ENCODE data around the gene DEAF1.
A peak's percentile ranks its signal among the peaks of the same experiment; 100 is the strongest.

DEAF1 gene

DNA sequence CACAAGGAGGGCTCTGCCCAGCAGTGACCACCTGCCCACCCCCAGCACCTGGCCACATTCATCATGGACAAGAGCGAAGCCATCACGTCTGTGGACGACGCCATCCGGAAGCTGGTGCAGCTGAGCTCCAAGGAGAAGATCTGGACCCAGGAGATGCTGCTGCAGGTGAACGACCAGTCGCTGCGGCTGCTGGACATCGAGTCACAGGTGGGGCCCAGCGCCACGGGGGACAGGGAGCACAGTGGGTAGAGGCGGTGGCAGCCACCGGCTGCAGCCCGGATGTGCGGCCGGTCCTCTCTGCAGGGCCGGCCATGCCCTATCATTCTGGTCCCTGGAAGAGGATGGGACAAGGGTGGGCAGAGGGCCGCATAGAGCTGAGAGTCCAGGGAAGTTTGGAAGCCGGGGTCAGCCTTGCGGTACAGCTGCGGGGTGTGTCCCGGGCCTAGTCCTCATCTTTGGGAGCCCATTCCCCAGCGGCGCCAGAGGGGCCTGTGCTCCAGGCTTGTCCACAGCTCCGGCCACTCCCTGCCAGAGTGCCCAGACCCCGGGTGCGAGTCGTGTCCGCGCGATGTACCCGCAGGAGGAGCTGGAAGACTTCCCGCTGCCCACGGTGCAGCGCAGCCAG lies 25.1 kb upstream of the DEAF1 start:
- Histone ChIP-seq H3K27me3 (replicated peaks; ENCODE audit: control insufficient read depth, insufficient read depth, low read length) (no peaks in the 10 kb centered on the region), H3K36me3 (ENCODE audit: control insufficient read depth, insufficient read depth, low read length, severe bottlenecking) (no peaks in the 10 kb centered on the region), H3K4me3 (ENCODE audit: low read length) (no peak overlapping the region), H3K4me1 (ENCODE audit: control insufficient read depth, insufficient read depth, low read length) (no peaks in the 10 kb centered on the region), H3K9ac (ENCODE audit: low read length) (no peak overlapping the region), H3K9me3 (ENCODE audit: control insufficient read depth, low read length) (no peaks in the 10 kb centered on the region)
- no peak for DNase-seq (ENCODE audit: low read depth)

DNA sequence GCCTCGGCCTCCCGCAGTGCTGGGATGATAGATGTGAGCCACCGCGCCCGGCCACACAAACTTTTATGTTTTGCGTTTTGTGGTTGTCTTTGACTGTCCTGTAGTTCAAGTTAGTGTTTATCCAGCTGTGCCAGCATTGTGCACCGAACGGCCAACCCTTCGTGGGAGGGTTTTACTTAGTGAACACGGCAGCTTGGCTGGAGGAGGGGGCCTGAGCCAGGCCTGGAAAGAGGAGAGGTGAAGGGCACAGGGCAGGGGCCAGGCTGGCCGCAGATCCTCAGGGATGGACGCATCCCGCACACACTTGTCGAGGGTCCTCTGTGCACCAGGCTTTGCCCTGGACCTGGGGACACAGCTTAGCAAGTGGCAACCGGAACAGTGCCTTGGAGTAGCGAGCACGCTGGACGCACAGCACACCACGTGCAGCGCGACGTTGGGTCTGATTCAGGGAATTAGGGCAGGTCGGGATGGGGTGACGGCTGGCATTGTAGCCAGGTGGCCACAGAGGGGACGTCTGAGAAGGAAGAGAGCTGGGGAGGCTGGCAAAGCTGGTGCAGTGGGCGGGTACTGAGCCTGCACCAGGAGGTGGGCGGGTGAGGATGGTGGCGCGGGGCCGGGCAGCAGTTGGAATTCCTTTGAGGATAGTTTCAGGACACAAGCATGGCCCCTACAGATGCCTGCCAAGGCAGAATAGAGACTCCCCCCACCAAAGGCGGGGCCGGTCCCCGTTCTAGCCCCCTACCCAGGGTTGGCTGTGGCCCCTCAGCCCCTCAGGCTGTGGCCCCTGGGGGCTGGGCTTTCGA lies 24.4 kb upstream of the DEAF1 start:
- no peak for DNase-seq (ENCODE audit: low read depth)
- Histone ChIP-seq H3K4me1 (ENCODE audit: control insufficient read depth, insufficient read depth, low read length) (no peaks in the 10 kb centered on the region), H3K9me3 (ENCODE audit: control insufficient read depth, low read length) (no peaks in the 10 kb centered on the region), H3K9ac (ENCODE audit: low read length) (no peak overlapping the region), H3K4me3 (ENCODE audit: low read length) (no peak overlapping the region), H3K36me3 (ENCODE audit: control insufficient read depth, insufficient read depth, low read length, severe bottlenecking) (no peaks in the 10 kb centered on the region), H3K27me3 (replicated peaks; ENCODE audit: control insufficient read depth, insufficient read depth, low read length) (no peaks in the 10 kb centered on the region)

DNA sequence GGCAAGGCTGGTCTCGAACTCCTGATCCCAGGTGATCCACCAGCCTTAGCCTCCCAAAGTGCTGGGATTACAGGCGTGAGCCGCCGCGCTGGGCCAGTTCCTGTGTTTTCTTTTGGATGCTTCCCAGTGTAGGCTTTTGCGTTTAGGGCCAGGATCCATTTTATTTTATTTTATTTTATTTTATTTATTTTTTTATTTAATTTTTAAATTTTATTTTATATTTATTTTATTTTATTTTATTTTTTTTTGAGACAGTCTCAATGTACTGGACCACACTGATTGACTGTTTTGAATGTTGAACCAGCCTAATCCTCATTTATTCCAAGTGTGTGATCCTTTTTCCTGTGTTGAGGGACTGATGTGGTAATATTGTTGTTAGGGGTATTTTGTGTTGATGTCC lies 19.4 kb upstream of the DEAF1 start:
- no peak overlapping the region for H3K9ac ChIP-seq (ENCODE audit: low read length)
- no peak overlapping the region for H3K4me3 ChIP-seq (ENCODE audit: low read length)
- no peaks in the 10 kb centered on the region for H3K9me3 ChIP-seq (ENCODE audit: control insufficient read depth, low read length)
- H3K4me1 ChIP-seq (ENCODE audit: control insufficient read depth, insufficient read depth, low read length) = peaks cover 16% of the 10 kb centered on the region
- DNase-seq (ENCODE audit: low read depth) = no peak
- no peaks in the 10 kb centered on the region for H3K36me3 ChIP-seq (ENCODE audit: control insufficient read depth, insufficient read depth, low read length, severe bottlenecking)
- H3K27me3 ChIP-seq (replicated peaks; ENCODE audit: control insufficient read depth, insufficient read depth, low read length) = no peaks in the 10 kb centered on the region

DNA sequence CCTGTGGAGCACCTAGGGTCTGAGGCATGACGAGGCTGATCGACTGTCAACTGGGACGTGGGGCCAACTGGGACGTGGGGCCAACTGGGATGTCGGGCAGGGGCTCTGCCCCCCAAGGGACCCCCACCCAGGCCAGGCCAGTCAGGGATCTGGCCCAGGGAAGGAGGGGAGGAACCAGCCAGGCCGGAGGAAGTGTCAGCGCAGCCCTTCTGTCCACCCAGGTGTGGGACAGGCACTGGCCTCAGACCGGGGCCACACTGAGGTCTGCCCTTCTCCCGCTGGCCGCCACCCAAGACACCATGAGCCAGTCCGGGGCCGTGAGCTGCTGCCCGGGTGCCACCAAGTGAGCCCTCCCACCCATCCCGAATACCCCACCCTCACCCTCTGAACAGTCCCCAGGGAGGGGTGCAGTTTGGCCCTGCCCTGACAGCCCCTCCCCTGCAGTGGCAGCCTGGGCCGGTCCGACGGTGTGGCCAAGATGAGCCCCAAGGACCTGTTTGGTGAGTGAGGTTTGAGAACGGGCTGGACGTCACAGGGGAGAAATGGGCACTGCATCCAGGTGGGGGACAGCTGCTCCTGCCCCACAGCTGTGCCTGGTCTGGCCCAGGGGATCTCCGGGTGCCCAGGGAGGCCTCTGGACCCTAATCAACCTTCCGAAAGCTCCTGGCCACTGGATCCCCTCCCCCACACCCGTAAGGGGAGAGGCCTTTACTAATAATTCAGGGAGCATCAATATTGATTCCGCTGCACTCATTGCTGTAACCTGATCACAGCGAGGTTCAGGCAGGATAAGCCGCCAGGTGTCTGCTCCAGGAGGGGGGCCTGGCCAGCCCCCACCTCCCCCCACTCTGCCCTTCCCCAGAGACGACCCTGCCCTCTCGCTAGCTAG lies 14.3 kb upstream of the DEAF1 start:
- no peak for DNase-seq (ENCODE audit: low read depth)
- Histone ChIP-seq H3K9me3 (ENCODE audit: control insufficient read depth, low read length) (no peaks in the 10 kb centered on the region), H3K4me3 (ENCODE audit: low read length) (no peak overlapping the region), H3K9ac (ENCODE audit: low read length) (no peak overlapping the region), H3K27me3 (replicated peaks; ENCODE audit: control insufficient read depth, insufficient read depth, low read length) (no peaks in the 10 kb centered on the region), H3K4me1 (ENCODE audit: control insufficient read depth, insufficient read depth, low read length) (peaks cover 32% of the 10 kb centered on the region), H3K36me3 (ENCODE audit: control insufficient read depth, insufficient read depth, low read length, severe bottlenecking) (peaks cover 6% of the 10 kb centered on the region)

DNA sequence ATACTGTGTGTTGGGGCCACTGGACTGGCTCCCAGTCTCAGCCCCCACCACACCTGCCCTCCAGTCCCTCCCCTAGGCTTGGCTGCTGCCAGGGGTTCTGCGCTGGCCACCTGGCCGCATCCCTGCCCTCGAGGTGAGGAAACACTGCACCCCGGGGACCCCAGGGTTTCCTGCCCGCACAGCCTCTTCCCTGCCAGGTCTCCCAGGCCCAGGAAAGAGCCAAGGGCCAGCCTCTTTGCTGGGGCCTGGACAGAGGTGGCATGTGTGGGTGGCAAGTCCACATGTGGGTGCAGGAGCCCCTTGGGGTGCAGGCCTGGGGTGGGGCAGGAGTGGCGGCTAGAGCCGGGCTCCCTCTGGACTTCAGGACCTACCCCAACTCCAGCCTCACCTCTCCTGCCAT lies 13.5 kb upstream of the DEAF1 start:
- no peaks in the 10 kb centered on the region for H3K27me3 ChIP-seq (replicated peaks; ENCODE audit: control insufficient read depth, insufficient read depth, low read length)
- no peak overlapping the region for H3K9ac ChIP-seq (ENCODE audit: low read length)
- no peak overlapping the region for H3K4me3 ChIP-seq (ENCODE audit: low read length)
- peaks cover 9% of the 10 kb centered on the region for H3K36me3 ChIP-seq (ENCODE audit: control insufficient read depth, insufficient read depth, low read length, severe bottlenecking)
- DNase-seq (ENCODE audit: low read depth) = no peak
- H3K4me1 ChIP-seq (ENCODE audit: control insufficient read depth, insufficient read depth, low read length) = peaks cover 32% of the 10 kb centered on the region
- no peaks in the 10 kb centered on the region for H3K9me3 ChIP-seq (ENCODE audit: control insufficient read depth, low read length)

DNA sequence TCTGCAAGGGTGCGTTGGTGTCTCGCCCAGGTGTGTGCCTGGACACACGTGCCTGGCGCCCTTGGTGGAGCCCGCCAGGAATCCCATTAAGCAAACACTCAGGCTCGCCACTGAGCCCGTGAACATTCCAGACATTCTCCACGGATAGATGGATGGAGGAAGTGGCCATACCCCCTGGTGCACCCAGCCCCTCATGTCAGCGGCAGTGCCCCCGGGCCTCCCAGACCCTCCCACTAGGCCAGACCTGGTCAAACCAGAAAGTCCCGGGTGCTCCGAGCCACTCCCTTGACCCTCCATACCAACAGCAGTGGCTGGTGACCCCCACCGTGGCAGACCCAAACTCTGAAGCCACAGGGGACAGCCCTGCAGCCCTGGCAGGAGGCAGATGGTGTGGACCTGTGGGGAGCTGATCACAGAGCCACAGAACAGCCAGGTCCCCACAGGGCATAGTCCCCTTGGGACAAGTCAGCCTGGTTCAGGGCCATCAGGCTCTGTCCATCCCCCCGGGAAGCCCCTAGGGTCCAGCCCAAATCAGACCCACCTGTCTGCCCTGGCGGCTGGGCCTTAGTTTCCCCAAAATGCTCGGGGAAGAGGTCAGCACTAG lies 12.9 kb upstream of the DEAF1 start:
- H3K9ac ChIP-seq (ENCODE audit: low read length) = peak overlapping the region; percentile 95
- no peak for DNase-seq (ENCODE audit: low read depth)
- H3K9me3 ChIP-seq (ENCODE audit: control insufficient read depth, low read length) = no peaks in the 10 kb centered on the region
- no peaks in the 10 kb centered on the region for H3K27me3 ChIP-seq (replicated peaks; ENCODE audit: control insufficient read depth, insufficient read depth, low read length)
- H3K36me3 ChIP-seq (ENCODE audit: control insufficient read depth, insufficient read depth, low read length, severe bottlenecking) = peaks cover 9% of the 10 kb centered on the region
- H3K4me3 ChIP-seq (ENCODE audit: low read length) = peak overlapping the region; percentile 89
- H3K4me1 ChIP-seq (ENCODE audit: control insufficient read depth, insufficient read depth, low read length) = peaks cover 36% of the 10 kb centered on the region

DNA sequence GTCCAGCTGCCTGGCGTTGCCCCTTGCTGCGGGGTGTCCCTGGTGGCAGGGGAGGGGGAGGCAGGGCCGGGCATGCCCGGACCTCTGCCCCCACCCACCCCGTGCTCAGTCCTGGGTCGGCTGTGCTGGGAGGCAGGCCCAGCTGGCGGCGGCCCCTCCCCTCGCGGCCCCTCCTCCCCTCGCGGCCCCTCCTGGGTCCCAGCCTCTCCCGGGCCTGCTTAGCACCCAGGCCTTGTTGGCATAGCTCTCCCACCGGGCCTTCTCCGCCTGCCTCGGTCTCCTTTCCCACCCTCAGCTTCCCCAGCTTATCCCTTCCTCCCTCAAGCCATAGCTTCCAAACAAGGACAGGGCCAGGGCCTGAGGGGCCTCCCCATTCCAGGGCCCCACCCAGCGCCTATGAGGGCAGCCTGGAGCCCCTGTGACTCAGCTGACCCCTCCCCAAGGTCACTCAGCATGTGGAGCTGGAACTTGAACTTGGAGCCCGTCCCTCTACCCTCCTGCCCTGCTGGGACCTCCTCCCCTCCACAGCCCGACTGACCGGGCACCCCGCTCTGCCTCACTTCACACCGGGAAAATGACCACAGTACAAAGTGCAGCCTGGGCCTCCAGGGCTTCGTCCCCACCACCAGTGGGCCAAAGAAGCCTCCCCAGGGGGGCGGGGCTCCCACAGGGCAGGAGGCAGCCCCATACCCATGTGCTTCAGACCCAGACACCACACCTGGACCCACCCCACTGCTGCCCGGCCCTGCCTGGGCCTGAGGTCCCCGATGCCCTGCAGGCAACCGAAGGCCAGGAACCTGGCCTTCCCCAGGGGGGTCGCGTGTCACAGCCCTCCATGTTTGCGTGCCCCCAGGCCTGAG lies 12.2 kb upstream of the DEAF1 start:
- peak overlapping the region; percentile 95 for H3K9ac ChIP-seq (ENCODE audit: low read length)
- peak overlapping the region; percentile 89 for H3K4me3 ChIP-seq (ENCODE audit: low read length)
- H3K27me3 ChIP-seq (replicated peaks; ENCODE audit: control insufficient read depth, insufficient read depth, low read length) = no peaks in the 10 kb centered on the region
- peaks cover 40% of the 10 kb centered on the region for H3K4me1 ChIP-seq (ENCODE audit: control insufficient read depth, insufficient read depth, low read length)
- DNase-seq (ENCODE audit: low read depth) = peak; percentile 36
- peaks cover 9% of the 10 kb centered on the region for H3K36me3 ChIP-seq (ENCODE audit: control insufficient read depth, insufficient read depth, low read length, severe bottlenecking)
- no peaks in the 10 kb centered on the region for H3K9me3 ChIP-seq (ENCODE audit: control insufficient read depth, low read length)

DNA sequence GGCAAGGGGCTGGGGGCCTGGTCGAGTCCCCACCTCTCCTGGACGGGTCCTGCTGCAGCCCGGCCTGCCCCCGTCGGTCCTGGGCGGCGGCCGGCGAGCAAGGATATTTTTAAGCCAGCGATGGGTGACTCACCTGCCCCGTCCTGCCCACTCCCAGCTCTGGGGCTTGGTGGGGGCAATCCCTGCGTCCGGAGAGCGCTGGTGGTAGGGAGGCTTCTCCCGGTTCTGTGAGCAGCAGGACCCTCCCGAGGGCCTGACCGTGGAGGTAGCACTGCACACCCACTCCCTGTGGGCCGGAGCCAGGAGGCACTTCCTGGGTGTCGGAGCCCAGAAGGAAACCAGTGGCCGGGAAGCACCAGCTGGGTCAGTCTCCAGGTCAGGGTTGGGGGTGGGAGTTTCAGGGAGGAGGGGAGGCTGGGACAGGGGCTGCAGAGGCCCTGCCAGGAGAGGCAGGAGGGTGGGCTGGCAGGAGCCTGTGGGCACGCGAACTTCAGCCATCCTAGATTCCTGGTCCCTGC lies 11.5 kb upstream of the DEAF1 start:
- no peaks in the 10 kb centered on the region for H3K9me3 ChIP-seq (ENCODE audit: control insufficient read depth, low read length)
- H3K36me3 ChIP-seq (ENCODE audit: control insufficient read depth, insufficient read depth, low read length, severe bottlenecking) = peaks cover 13% of the 10 kb centered on the region
- H3K9ac ChIP-seq (ENCODE audit: low read length) = peak overlapping the region; percentile 95
- peaks cover 40% of the 10 kb centered on the region for H3K4me1 ChIP-seq (ENCODE audit: control insufficient read depth, insufficient read depth, low read length)
- DNase-seq (ENCODE audit: low read depth) = peak; percentile 70
- H3K4me3 ChIP-seq (ENCODE audit: low read length) = peak overlapping the region; percentile 89
- H3K27me3 ChIP-seq (replicated peaks; ENCODE audit: control insufficient read depth, insufficient read depth, low read length) = no peaks in the 10 kb centered on the region

DNA sequence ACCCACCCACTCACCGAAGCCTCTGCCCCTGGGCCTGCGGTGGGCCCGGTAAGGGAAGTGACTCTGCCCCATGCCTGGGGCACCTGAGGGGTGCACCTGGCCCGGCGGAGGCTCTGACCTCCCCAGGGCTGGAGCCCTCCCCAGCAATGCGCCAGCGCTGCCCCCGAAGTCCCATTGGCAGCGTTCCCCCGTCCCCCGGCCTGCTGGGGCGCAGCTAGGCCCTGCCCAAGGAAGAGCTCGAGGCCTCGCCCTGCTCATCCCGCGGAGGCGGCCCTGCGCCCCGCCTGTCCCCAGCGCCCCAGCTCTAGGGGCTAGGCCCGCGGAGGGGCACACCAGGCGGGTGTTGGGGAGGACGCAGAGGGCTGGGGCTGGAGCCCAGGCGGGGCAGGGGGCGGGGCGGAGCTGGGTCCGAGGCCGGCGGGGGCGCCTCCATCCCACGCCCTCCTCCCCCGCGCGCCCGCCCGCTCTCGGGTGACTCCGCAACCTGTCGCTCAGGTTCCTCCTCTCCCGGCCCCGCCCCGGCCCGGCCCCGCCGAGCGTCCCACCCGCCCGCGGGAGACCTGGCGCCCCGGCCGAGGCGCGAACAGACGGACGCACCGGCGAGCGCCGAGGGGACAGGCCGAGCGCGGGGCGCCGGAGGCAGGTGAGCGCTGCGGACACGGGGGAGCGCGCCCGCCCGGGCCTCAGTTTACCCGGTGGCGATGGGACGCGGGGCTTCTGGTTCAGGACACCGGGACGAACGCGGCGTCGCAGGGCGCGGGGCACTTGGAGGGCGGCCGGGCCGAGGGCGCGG lies 10.8 kb upstream of the DEAF1 start, which contains the start of gene EPS8L2:
Gene EPS8L2 (plus strand): TSS at position 586 of the 793 bp plus-strand sequence. CDS start 3,177 bp downstream, outside the sequence.
- H3K27me3 ChIP-seq (replicated peaks; ENCODE audit: control insufficient read depth, insufficient read depth, low read length) = no peaks in the 10 kb centered on the region
- peak; percentile 38 for DNase-seq (ENCODE audit: low read depth)
- H3K36me3 ChIP-seq (ENCODE audit: control insufficient read depth, insufficient read depth, low read length, severe bottlenecking) = peaks cover 15% of the 10 kb centered on the region
- H3K4me1 ChIP-seq (ENCODE audit: control insufficient read depth, insufficient read depth, low read length) = peaks cover 37% of the 10 kb centered on the region
- no peaks in the 10 kb centered on the region for H3K9me3 ChIP-seq (ENCODE audit: control insufficient read depth, low read length)
- peak within 1 kb of the TSS; percentile 95 for H3K9ac ChIP-seq (ENCODE audit: low read length)
- peak within 1 kb of the TSS; percentile 89 for H3K4me3 ChIP-seq (ENCODE audit: low read length)
